Effector memory CD4-positive, alpha-beta T cell (primary cell): ENCODE measurements around the gene MTA2.
"Not testable (repeated sequence)": the region's sequence is repeated elsewhere in the genome, so short reads cannot be mapped to it uniquely, and the experiment has no call there.

Experiments
- DNase-seq, 3 donors: peaks; one replicate each; pipeline ENCODE4 v3.0.0-alpha.2; 2020
- H3K27ac ChIP-seq: 2 replicates; pipeline ENCODE4 v1.7.0; 2013; ENCODE audit warnings: mild to moderate bottlenecking, low read length, moderate library complexity; ENCODE audit not compliant: insufficient read depth, poor library complexity, severe bottlenecking
- H3K27me3 ChIP-seq: replicated peaks from 2 replicates; pipeline ENCODE4 v1.7.0; 2013; ENCODE audit warnings: mild to moderate bottlenecking, low read length; ENCODE audit not compliant: insufficient read depth, control insufficient read depth, poor library complexity, severe bottlenecking
- H3K36me3 ChIP-seq: 2 replicates; pipeline ENCODE4 v1.7.0; 2013; ENCODE audit warnings: mild to moderate bottlenecking, low read length, moderate library complexity; ENCODE audit not compliant: control insufficient read depth, insufficient read depth
- H3K4me1 ChIP-seq: 2 replicates; pipeline ENCODE4 v1.7.0; 2013; ENCODE audit warnings: low read length, mild to moderate bottlenecking; ENCODE audit not compliant: control insufficient read depth, insufficient read depth, poor library complexity, severe bottlenecking
- H3K4me3 ChIP-seq: 2 replicates; pipeline ENCODE4 v1.7.0; 2013; ENCODE audit warnings: low read length, low read depth, mild to moderate bottlenecking; ENCODE audit not compliant: insufficient read depth, poor library complexity, severe bottlenecking
- H3K9me3 ChIP-seq: 2 replicates; pipeline ENCODE4 v1.7.0; 2013; ENCODE audit warnings: mild to moderate bottlenecking, low read length, moderate library complexity; ENCODE audit not compliant: control insufficient read depth

Gene MTA2

GRCh38 chr11:62577046-62577714 lies 24.5 kb downstream of the MTA2 start:
- H3K36me3 ChIP-seq: peaks cover 30% of the 10 kb centered on the region
- H3K4me1 ChIP-seq: peaks cover 12% of the 10 kb centered on the region
- no peak overlapping the region for H3K27ac ChIP-seq
- DNase-seq: no peak
- no peaks in the 10 kb centered on the region for H3K27me3 ChIP-seq
- no peaks in the 10 kb centered on the region for H3K9me3 ChIP-seq
- no peak overlapping the region for H3K4me3 ChIP-seq

- H3K36me3 ChIP-seq: peaks cover 34% of the 10 kb centered on the region
Measured at GRCh38 chr11:62575837-62576236, 25.8 kb downstream of the MTA2 start.

GRCh38 chr11:62575156-62575555 lies 26.5 kb downstream of the MTA2 start:
- Histone ChIP-seq H3K4me1 (peaks cover 15% of the 10 kb centered on the region), H3K36me3 (peaks cover 39% of the 10 kb centered on the region), H3K27ac (no peak overlapping the region), H3K4me3 (no peak overlapping the region), H3K9me3 (no peaks in the 10 kb centered on the region), H3K27me3 (no peaks in the 10 kb centered on the region)
- DNase-seq: no peak

More at GRCh38 chr11:62575837-62576236, 25.8 kb downstream of the MTA2 start:
- DNase-seq: no peak
- H3K4me1 ChIP-seq: peaks cover 15% of the 10 kb centered on the region
- no peaks in the 10 kb centered on the region for H3K9me3 ChIP-seq
- no peak overlapping the region for H3K4me3 ChIP-seq
- H3K27me3 ChIP-seq: no peaks in the 10 kb centered on the region
- no peak overlapping the region for H3K27ac ChIP-seq

GRCh38 chr11:62574363-62575071 lies 27.1 kb downstream of the MTA2 start:
- H3K36me3 ChIP-seq: peaks cover 45% of the 10 kb centered on the region
- DNase-seq: no peak
- peaks cover 15% of the 10 kb centered on the region for H3K4me1 ChIP-seq
- H3K27ac ChIP-seq: peak overlapping the region; percentile 79
- H3K9me3 ChIP-seq: no peaks in the 10 kb centered on the region
- H3K27me3 ChIP-seq: no peaks in the 10 kb centered on the region
- H3K4me3 ChIP-seq: peak overlapping the region; percentile 84

- no peaks in the 10 kb centered on the region for H3K9me3 ChIP-seq
- peak within 1 kb of the TSS; percentile 84 for H3K27ac ChIP-seq
- peak; percentile 96 to 98 (median 98) for DNase-seq
- peaks cover 39% of the 10 kb centered on the region for H3K36me3 ChIP-seq
- H3K27me3 ChIP-seq: no peaks in the 10 kb centered on the region
- H3K4me1 ChIP-seq: peaks cover 15% of the 10 kb centered on the region
- H3K4me3 ChIP-seq: peak within 1 kb of the TSS; percentile 97
Measured at GRCh38 chr11:62573592-62574362, 27.9 kb downstream of the MTA2 start, which contains the start of gene EEF1G. TSS of gene EEF1G (minus strand) at chr11:62573891. CDS start at chr11:62573842, 49 bp downstream.

- Histone ChIP-seq H3K27me3 (no peaks in the 10 kb centered on the region), H3K27ac (peak overlapping the region; percentile 84), H3K9me3 (no peaks in the 10 kb centered on the region), H3K4me3 (peak overlapping the region; percentile 97), H3K4me1 (peaks cover 18% of the 10 kb centered on the region), H3K36me3 (peaks cover 35% of the 10 kb centered on the region)
- DNase-seq: no peak
Measured at GRCh38 chr11:62573006-62573591, 28.6 kb downstream of the MTA2 start.

- no peaks in the 10 kb centered on the region for H3K9me3 ChIP-seq
- DNase-seq: no peak
- H3K36me3 ChIP-seq: peaks cover 38% of the 10 kb centered on the region
- no peaks in the 10 kb centered on the region for H3K27me3 ChIP-seq
- peak overlapping the region; percentile 84 for H3K27ac ChIP-seq
- peak overlapping the region; percentile 97 for H3K4me3 ChIP-seq
- peaks cover 18% of the 10 kb centered on the region for H3K4me1 ChIP-seq
Measured at GRCh38 chr11:62572431-62572830, 29.2 kb downstream of the MTA2 start.

- peaks cover 40% of the 10 kb centered on the region for H3K36me3 ChIP-seq
- not testable (repeated sequence) for H3K9me3 ChIP-seq, DNase-seq, H3K4me3 ChIP-seq, H3K27me3 ChIP-seq
- peaks cover 18% of the 10 kb centered on the region for H3K4me1 ChIP-seq
- H3K27ac ChIP-seq: peak overlapping the region; percentile 34
Measured at GRCh38 chr11:62571493-62571892, 30.2 kb downstream of the MTA2 start.

GRCh38 chr11:62570903-62571302 lies 30.8 kb downstream of the MTA2 start:
- not testable (repeated sequence) for DNase-seq, H3K4me3 ChIP-seq, H3K27ac ChIP-seq, H3K27me3 ChIP-seq, H3K9me3 ChIP-seq
- peaks cover 46% of the 10 kb centered on the region for H3K36me3 ChIP-seq
- peaks cover 18% of the 10 kb centered on the region for H3K4me1 ChIP-seq
